Kidney tubule cell (primary cell): ENCODE measurements around the gene DPP8.
A peak's percentile ranks its signal among the peaks of the same experiment; 100 is the strongest.
"Not testable (repeated sequence)": the region's sequence is repeated elsewhere in the genome, so short reads cannot be mapped to it uniquely, and the experiment has no call there.

ENCODE experiments used
- DNase-seq: peaks from one replicate; pipeline ENCODE4 v3.0.0-alpha.2; 2018; ENCODE audit warnings: low spot score

DPP8 gene

DNA sequence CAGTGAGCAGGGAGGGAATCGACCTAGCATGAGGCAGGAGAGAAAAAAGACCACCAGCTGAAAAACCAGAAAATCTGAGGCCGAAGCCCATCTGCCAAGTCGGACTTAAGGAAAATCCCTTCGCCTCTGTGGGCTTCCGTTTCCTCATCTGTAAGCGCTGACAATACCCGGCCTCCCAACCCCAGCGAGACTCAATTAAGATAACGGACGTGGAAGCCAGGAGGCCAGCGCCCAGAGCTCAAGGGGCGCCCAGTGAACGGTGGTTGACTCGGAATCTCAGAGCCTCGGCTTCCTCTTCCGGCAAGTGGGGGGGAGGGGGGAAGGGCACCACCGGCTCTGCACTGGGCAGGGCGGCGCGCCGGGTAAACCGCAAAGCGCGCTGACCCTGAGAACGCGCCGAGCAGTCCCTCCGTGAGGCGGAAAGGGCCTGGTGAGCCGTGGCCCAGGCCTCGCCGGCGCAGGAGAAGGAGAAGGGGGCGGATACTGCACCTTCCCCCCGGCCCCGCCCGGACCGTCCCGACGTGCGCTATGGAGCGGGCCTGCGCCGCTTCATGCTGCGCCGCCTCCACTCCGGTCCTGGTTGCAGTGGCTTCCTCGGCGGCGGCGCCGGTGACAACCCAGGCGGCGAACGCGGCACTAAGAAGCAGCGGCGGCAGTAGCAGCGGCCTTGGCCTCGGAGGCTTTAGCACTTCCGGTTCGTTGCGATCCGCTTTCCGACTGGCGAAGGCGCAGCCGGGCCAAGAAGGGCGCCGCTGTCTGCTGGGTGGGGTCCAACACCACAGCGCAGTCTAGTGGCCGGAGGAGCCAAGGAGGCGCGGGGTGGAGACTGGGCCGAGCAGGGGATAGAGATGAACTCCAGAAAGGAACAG lies at the start of gene DPP8:
DPP8 (minus strand) TSS at position 693 of the 869 bp plus-strand sequence. CDS start 5,136 bp downstream, outside the sequence.
- peak; percentile 94 for DNase-seq

DNA sequence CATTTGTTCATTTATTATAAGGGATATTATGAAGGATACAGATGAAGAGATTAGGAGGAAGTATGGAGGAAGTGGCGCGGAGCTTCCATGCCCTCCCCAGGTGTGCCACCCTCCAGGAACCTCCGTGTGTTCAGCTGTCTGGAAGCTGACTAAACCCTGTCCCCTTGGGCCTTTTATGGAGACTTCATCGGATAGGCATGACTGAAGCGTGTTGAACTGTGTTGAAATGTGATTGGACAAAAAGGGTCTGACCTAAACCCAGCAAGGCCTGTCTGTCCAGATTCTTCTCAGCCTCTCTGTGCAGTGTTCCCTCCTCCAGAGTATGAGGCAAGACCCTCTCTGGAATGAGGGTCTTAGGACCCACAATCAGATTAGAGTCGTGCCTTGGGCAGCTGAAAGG lies 44.4 kb upstream of the DPP8 start:
- DNase-seq, result peak; percentile 44

DNA sequence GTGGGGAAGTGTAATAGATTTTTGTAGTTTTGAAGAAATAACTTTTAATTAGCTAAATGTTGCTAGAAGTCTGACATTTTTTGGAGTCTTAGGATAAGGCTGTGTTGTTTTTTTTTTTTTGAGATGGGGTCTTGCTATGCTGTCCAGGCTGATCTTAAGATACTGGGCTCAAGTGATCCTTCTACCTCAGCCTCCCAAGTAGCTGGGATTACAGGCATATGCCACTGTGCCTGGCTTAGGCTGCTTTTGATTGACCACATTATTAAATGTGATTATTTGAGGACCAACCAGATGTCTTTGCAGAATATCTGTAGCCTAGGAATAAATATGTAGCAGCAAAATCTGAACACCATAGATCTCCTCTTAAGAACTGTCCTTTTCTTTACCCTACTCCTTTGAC lies 42.5 kb upstream of the DPP8 start:
- no peak for DNase-seq

DNA sequence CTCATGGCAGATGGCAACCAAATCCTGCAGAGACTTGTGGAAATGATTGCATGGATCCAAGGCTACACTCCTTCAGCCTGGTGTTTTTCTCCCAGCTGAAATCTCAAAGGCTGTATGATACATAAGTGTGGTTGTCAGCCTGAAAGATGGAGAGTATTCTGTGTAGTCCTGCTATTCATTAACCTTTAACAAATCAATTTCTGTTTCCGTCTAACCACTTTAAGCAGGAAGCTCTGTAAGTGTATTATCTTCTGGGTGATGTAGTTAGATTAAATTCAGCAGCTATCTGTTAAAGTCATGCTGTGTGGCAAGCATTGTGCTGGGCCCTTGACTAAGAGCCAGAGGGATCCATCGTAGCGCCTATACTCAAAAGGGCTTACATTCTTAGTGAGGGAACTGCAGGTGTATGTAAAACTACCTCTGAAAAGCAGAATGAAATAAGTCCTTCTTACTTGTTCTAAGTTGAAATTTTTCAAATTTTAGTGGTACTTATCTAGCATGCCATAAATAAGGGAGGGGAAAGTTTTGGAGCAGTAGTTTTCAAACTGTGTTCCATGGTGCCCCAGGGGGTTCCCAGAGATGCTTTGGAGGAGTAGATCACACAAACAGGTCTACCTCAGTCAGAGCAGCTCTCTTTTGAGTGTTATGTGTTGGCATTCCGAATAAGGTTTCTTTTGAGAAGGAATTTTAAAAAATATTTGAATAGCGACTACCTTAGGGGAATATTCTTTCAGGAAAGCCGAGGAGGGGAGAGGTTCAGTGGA lies 41.7 kb upstream of the DPP8 start:
- no peak for DNase-seq

DNA sequence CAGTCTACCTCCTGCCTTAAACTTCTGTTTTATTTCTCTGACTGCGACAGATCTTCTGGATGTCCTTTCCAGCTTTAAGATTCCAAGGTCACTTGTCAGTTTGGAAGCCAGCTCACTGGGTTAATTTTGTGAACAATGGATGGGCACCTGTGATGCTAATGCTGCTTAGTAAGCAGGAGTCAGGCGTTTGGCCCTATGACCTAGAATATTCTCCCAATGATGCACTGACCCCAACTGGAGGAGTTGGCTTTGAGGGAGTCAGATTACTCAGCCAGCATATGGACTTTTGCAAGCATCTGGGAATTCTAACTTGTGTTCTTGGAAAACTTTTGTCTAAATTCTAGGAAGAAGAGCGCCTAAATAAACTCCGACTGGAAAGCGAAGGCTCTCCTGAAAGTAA lies 40.8 kb upstream of the DPP8 start:
- DNase-seq, result no peak

DNA sequence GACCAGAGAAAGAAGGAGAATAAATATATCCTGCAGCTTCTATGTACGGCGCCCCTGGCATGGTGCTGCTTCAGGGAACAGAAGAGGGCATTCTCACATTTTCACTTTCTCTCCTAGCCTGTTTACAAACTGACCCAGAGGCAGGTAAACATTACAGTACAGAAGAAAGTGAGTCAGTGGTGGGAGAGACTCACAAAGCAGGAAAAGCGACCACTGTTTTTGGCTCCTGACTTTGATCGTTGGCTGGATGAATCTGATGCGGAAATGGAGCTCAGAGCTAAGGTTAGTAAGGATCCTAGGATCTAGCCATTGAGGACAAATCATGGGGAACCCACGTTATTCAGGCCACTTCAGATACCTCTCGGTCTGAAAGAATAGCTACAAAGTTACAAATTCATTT lies 39.1 kb upstream of the DPP8 start:
- DNase-seq, result no peak

DNA sequence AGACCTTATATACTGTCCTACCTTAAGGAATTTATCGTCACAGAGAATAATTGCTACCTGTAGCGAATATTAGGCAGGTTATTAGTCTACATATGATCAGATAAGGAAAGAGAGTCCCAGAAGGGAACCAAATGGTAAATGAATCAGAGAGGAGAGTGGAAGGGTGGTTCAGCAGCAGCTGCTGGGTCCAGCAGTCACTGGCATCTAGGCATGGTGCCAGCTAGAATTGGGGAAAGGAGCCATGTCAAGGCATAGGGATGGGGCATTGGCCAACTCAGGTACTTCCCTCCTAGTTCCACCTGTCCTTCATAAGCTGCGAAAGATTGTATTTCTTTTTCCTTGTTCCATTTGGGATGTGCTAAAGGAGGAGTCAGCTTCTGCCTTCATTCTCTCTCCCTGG lies 36.2 kb upstream of the DPP8 start:
- no peak for DNase-seq

DNA sequence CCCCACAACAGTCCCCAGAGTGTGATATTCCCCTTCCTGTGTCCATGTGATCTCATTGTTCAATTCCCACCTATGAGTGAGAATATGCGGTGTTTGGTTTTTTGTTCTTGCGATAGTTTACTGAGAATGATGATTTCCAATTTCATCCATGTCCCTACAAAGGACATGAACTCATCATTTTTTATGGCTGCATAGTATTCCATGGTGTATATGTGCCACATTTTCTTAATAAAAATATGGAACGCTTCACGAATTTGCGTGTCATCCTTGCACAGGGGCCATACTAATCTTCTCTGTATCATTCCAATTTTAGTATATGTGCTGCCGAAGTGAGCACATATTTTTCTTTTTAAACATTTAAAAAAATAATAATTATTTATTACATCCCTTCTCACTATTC lies 35.4 kb upstream of the DPP8 start:
- not testable (repeated sequence) for DNase-seq

DNA sequence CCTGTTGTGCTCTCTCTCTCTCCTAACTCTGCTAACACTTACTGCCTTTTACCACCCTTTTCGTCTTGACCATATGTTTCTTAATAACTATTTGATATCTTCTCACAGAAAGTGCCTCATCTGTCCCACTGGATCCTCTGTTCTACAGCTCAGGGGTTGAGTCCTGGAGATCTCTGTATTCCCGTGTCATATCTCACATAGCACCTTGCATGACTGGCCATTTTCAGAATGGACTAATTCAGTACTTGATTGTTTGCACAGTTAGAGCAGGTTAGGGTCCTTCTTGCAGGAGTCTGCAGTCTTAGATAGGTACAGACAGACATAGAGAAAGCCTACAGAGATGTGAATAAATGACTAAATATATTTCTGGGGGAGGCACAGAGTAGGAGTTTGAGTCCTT lies 33.7 kb upstream of the DPP8 start:
- no peak for DNase-seq

DNA sequence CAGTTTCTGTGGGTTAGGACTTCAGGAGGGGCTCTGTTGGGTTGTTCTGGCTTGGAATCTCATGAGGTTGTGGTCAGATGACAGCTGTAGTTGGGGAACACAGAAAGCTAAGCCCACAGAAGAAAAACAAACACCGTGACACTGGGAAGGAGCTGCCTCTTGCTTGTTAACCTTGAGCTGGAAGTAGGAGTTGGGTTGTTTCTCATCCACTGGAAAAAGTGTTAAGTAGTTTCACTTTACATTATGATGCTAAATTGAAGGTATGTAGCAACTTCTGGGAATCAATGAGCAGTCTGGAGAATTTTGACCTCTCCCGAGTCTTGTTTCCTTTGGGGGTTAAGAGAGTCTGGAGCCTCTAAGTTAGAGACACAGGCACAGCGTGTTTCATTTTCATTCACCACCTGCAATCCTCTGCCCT lies 33.2 kb upstream of the DPP8 start:
- DNase-seq, result peak; percentile 15

DNA sequence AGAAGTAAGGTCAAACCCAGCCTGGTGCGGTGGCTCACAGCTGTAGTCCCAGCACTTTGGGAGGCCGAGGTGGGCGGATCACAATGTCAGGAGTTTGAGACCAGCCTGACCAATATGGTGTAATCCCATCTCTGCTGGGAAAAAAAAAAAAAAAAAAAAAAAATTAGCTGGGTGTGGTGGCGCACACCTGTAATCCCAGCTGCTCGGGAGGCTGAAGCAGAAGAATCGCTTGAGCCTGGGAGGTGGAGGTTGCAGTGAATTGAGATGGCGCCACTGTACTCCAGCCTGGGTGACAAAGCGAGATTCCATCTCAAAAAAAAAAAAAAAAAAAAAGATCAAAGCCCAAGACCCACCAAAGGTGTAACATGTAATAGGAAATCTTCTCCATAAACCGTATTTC lies 31.8 kb upstream of the DPP8 start:
- DNase-seq, result not testable (repeated sequence)

DNA sequence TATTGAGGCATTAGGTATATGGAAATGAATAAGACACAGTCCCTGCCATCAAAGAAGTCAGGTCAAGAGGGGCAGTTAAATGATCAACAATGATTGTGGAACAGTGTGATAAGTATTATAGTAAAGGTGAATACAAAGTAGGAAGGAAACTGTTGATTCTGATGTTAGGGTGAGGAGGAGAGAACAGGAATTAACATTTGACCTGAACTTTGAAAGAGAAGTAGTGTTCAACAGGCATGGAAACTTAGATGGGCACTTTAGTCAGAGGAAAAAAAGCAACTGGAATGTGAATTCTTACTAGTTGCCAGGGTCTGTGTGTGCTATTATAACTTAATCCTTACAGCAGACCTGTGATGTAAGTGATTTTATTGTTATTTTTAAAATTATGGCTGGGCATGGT lies 30.4 kb upstream of the DPP8 start:
- no peak for DNase-seq

DNA sequence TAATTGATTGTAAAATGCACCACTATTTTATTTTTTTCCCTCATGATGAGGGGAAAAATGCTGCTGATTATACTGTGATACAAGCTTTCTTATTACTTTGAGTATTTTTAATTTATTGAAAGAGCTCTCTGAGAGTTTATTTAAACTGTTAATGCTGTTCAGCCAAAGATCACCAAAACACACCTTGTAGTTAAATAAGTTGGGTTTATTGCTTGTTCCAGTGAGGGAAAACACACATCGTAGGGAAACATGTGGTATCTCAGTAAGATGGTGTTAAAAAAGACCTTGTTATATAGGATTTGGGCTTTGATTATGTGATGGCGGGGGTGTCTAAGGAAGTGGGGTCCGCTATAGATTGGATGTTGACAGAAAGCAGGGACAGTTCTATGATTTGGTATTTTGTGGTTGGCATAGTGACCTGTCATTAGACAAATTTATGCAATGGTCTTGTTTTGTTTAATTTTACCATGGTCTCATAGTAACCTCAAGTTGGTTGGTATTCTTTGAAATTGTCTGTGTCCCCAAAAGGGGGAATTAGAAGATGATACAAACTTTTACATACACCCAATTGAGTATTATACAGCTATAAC lies 23.8 kb upstream of the DPP8 start:
- no peak for DNase-seq

DNA sequence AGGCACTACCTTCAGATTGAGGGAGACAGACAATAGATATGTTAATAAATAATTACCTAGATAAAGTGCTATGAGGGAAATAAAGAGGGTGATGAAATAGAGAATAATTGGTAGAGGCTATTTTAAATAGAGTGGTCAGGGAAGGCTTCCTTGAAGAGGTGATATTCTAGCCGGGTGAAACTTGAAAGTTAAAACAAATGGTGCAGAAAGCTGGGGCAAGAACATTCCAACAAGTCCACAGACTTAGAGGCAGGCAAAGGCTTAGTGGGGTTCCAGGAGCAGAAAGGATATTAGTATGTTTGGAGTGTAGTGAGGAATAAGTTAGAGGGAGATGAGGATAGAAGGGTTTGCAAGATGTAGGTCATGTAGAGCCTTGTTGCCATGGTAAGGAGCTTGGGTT lies 22.8 kb upstream of the DPP8 start:
- DNase-seq, result no peak

DNA sequence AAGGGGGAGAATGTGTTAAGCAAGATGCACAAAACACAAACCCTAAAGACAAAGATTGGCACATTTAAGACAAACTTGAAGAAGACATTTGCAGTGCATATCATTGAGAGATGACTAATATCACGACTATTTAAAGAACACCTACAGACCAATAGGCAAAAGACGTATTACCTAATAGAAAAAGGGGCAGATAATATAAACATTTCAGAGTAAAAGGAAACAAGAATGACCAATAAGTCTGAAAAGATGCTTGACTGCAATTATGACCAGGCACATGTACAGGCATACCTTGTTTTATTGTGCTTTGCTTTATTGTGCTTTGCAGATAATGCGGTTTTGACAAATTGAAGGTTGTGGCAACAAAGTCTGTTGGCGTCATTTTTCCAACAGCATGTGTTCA lies 17.7 kb upstream of the DPP8 start:
- no peak for DNase-seq

DNA sequence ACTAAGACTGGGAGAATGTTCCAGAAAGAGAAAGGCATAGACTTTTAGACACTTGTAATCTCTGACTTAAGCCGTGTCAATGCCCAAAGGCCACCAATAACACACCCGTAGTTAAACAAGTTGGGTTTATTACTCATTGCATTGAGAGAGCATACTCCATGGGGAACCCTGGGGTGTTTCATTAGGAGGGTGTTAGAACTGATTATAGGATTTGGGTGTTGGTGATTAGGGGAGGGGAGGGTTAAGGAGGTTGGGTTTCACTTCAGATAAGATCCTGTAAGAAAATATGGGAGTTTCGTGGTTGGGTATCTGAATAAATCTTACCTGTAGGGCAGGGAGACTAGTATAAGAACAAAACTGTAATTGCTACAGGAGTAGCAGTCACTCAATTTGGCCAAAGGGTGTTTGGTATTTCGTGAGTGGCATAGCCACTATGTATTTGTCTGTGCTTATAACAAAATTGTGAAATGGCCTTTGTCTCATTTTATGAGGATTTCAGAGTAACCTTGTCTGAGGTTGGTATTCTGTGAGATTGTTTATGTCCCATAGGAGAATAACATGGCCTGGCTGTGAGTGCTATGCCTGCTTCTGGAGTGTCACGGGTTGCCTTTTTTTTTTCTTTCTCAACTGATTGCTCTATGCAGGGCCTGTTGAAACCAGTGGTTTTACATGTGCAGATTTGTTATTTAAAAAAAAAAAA lies 15.7 kb upstream of the DPP8 start:
- DNase-seq, result no peak

DNA sequence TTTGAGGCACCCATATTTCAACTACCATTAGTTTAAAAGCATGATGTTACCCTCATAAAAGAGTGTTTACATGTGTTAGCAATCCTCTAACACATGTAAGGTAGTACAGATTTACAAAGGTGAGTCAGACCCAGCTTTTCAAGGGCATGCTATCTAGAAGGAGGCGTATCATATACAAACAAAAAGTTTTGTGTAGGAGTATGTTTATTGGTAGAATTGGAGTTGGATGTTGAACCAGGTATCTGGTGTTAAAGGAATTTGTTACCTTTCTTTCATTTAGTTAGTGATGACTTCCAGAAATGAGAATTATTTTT lies 15.2 kb upstream of the DPP8 start:
- peak; percentile 34 for DNase-seq

DNA sequence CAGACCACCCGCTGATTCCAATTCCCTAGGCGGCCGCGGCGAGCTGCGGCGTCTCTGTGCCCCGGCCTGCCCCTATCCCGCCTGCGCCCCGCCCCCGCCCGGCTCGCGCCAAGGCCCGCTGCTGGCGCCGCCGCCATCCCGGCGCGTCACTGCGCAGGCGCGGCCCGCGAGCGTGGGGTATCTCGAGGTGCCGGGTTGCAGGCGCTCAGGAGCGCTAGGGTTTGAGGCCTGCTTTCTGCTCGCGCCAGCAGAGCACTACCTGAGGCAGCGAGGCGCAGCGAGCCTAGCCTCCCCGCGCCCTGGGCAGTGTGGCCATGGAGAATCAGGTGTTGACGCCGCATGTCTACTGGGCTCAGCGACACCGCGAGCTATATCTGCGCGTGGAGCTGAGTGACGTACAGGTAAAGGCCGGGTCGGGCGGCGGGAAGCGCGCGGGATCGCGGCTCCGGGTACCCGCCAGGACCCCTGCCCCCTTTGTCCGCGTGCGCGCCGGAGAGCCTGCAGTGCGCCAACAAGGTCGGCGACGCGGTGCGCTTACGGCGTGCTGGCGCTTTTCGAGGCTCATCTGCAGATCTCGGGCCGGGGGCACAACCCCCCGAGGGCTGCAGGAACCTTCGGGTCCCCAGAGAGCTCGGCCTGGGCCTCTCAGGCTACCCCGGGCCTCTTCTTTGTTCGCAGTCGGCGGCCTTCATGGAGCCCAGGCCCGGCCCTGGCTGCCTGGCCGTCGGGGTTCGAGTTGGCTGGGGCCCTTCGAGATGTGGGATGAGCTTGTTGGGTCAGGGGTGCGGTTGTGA lies 13.0 kb upstream of the DPP8 start, which contains the start of gene HACD3:
HACD3 (plus strand) TSS at position 146 of the 794 bp plus-strand sequence; CDS start at position 315, 169 bp downstream.
- peak; percentile 88 for DNase-seq

DNA sequence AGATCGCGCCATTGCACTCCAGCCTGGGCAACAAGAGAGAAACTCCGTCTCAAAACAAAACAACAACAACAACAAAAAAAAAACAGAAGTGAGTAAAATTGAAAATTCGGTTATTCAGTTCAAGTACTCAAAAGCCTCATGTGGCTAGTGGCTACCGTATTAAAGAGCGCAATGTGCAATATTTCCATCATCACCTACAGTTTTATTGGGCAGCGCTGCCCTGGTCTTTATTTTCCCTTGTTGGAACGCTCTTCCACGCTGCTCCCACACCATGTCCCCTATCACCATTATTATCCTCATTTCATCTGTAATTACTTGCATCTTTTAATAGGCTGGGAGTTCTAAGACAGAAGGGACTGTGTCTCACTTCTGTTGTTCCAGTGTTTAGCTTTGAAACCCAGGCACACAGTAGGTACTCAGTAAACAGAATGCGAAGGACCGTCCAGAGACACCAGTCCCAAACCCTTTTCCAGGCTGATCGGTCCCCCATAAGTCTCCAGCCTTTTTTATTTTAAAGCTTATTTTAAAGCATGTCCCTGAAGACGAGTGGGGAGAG lies 12.4 kb upstream of the DPP8 start:
- DNase-seq, result no peak

DNA sequence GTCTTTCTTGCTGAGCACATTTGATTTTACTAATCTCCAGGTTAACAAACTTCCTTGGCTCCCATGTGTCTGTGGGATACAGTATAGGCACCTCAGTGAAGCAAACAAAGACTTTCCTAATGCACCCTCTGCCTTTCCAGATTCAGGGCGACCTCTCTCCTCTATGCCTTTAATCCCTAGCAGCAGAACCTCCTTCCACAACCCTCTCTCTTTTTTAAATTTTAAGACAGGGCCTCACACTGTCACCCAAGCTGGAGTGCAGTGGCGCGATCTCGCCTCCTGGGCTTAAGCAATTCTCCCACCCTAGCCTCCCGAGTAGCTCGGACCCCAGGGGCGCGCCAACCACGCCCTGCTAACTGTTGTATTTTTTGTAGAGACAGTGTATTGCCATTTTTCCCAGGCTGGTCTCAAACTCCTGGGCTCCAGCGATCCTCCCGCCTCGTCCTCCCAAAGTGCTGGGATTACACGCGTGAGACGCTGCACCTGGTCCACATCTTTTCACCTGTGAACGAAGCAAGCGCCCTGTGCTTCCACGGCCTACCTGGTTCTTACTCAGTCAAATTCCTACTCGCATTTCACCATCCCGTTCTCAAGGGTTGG lies 11.1 kb upstream of the DPP8 start:
- no peak for DNase-seq

DNA sequence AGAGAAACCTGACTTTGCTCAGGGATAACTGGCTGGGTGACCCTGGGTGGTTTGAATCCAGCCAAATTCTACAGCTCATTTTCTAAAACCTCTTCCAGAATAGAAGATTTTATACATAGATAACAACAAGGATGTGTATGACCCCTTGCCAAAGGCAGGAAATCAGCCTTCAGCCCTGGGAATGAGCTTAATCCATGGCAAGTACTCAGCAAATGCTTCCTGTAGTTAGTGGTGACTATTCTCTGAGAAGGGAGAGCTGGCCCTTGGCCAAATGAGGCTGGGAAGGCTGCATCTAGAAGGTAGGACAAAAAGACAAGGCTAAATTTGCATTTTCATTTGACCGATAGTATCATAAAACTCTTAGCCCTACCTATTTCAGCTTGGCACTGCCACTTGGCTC lies 8.1 kb upstream of the DPP8 start:
- DNase-seq, result peak; percentile 32
